NCI-H1436 (cell line): ENCODE data around the gene SAC3D1.
A peak's percentile ranks its signal among the peaks of the same experiment; 100 is the strongest.

Experiments
- DNase-seq: peaks from one replicate; lab custom pipeline; 2025; lab: John Stamatoyannopoulos, UW

The SAC3D1 gene

DNA sequence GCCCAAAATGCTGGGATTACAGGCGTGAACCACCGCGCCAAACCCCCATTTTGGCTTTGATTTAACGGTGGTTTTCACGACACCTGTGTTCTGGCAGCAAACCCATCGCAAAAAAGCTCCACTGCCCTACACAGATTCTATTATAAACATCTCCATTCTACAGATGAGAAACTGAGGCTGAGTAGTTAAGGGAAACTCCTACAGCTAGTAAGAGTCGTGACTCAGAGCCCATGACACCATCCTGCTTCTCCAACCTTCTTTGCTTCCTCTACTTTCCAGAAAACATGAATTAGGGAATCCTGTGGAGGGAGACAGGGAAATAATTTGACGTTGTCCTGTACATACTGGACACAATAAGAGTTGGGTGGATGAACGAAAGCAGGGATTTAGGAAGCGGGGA, 14.2 kb upstream of the SAC3D1 start:
- no peak for DNase-seq

DNA sequence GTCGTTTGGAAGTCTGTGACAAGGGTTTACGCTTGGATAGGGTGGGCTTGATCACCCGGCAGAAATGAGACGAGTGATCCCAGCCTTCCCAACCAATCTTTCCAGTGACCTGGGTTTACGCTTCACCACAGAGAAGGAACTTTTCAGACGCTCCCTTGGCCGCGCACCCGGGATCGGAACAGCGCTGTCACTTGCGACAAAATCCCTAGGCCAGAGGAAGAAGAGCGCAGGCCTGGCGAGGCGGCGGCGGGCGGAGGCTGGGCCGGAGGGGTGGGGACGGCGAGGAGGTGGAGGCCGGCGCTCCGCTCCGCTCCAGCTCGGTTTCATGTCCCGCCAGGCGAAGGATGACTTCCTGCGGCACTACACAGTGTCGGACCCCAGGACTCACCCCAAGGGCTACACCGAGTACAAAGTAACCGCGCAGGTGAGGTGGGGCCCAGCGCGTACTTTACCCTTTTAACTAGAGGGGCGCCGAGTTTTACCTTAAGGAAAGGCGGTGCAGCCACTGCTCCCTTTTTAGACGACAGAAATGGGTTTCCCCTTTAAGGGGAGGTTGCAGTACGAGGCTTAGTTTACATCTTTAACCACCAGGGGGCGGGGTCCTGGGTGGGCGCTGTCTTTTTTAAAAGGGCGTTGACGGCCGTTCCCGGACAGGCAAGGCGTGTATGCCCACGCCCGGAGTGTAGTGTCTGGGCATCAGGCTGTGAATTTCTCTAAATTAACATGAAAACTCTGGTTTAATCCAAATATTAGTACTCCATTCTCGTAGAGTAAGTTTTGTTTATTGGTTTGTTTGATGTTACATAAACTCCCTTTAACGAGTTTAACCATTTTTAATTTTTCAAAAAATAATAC, 13.6 kb upstream of the SAC3D1 start, which contains the start of gene SNX15:
Gene SNX15 (plus strand): TSS at position 227 of the 855 bp plus-strand sequence. CDS start 99 bp downstream, at position 326.
- DNase-seq = peak; percentile 97

- no peak for DNase-seq
These were observed 8.8 kb upstream of the SAC3D1 start for GRCh38 chr11:65032216-65032615.

DNA sequence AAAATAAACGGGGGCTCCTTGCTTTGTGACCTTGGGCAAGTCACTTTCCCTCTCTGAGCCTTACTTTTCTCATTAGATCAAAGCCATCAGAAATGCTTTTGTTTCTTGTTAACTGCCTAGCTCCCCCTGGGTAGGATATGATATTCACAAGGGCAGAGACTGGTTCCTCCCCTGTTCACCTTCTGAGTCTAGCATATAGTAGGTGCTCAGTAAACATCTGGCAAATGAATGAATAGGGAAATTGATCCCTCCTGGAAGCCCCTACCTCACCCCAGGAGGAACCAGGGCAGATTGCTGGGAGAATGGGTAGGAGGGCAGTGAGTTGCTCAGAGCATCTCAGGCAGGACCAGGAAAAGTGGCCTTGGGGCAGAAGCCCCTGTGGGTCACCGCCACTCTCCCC, 6.6 kb upstream of the SAC3D1 start:
- no peak for DNase-seq

GRCh38 chr11:65035579-65035978, 5.4 kb upstream of the SAC3D1 start:
- no peak for DNase-seq

GRCh38 chr11:65036931-65037330, 4.1 kb upstream of the SAC3D1 start:
- no peak for DNase-seq

- no peak for DNase-seq
These were observed 527 bp upstream of the SAC3D1 start for GRCh38 chr11:65040520-65040846.

GRCh38 chr11:65042891-65043290, 1.9 kb downstream of the SAC3D1 start:
- DNase-seq = no peak

- DNase-seq = no peak
These were observed 3.0 kb downstream of the SAC3D1 start for GRCh38 chr11:65043881-65044501.

DNA sequence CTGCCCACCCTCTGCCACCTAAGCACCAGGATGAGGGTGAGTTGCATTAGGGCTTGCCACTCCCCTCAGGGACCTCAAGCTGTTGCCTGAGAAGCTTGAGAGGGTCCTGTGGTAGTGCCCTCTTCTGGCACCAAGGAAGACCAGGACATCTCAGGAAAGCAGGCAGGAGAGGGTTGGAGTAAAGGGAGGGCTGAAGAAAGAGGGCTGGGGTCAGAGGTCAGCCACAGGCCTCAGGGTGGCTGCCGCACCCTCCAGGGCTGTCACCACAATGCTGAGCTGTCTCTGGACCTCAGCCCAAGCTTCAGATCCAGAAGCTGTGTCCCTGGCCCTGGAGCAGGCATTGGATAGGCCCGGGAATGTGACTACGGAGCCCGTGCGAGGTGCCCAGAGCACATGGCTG, 4.1 kb downstream of the SAC3D1 start:
- DNase-seq = no peak

DNA sequence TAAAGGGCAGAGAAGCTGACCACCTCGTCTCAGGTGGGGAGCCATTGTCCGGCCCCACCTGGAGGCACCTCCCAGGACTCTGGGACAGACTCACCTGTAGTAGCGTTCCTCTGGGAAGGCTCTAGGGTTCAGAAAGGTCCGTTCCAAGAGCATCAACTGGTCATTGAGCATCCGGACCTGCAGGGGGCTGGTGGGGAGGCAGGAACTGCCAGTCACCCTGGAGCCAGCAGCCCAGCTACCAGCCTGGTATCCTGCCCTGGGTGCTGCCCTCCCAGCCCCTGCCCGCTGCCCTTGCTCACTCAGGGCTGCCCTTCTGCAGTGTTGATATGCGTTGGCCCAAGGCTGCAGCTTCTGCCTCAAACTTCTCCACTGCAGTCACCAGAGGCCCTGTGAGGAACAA, 4.7 kb downstream of the SAC3D1 start:
- no peak for DNase-seq

- DNase-seq = no peak
These were observed 6.8 kb downstream of the SAC3D1 start for GRCh38 chr11:65047581-65048422.

GRCh38 chr11:65051398-65051858, 10.4 kb downstream of the SAC3D1 start:
- no peak for DNase-seq

GRCh38 chr11:65053827-65054508, 13.0 kb downstream of the SAC3D1 start:
- DNase-seq = no peak

GRCh38 chr11:65055538-65055937, 14.5 kb downstream of the SAC3D1 start:
- no peak for DNase-seq

DNA sequence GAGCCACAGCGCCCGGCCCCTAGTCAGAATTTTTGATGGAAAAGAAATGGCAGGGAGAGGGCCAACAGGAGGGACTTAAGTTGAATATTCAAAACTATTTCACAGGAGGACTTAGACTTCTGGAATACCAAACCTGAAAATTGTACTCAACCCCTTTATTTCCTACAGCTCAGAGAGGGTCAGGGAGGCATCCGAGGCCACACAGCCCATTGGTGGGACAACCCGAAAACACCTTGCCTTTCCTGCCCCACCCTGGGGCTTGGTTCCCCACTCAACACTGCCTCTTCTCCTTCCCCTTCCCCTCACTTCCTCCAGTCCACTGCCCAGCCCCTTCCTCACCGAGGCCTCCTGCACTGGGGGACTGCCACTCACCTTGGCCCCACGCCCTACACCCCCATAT, 16.0 kb downstream of the SAC3D1 start:
- DNase-seq = no peak

GRCh38 chr11:65057526-65057925, 16.5 kb downstream of the SAC3D1 start:
- no peak for DNase-seq

GRCh38 chr11:65058012-65058411, 17.0 kb downstream of the SAC3D1 start:
- DNase-seq = no peak

DNA sequence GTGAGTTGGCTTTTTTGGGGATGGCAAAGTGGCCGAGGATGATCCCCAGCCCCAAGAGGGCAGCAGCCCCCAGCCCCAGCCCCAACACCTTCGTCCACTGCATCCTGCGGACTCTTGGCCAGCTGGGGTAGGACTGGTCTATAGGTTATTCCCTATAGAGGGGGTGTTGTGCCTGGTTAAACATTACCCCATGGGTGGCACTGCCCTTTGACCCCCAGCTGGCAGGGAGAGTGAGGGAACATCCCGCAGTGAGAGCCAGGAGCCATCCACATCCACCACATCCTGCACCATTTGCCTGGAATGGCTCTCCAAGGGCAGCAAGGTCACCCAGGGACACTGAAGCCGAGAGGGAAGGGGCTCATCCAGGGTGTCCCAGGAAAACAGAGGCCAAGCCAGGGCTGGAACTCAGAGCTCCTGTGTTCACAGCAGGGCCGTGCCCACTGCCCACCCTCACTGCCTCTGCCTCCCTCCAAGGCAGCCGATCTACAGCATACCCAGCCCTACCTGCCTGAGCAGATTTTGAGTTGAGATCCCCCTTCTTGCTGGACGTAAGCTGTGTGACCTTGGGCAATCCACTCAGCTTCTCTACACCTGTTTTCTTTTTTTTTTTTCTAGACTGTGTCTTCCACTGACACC, 17.5 kb downstream of the SAC3D1 start, which contains the start of gene NAALADL1:
Gene NAALADL1 (minus strand): TSS at position 135 of the 636 bp plus-strand sequence. CDS start 32 bp downstream, at position 103.
- no peak for DNase-seq

- no peak for DNase-seq
These were observed 18.5 kb downstream of the SAC3D1 start for GRCh38 chr11:65059523-65059922.
